Gastrocnemius medialis (tissue), 4 donors: ENCODE data around the gene CCDC63.

Experiments
- CTCF ChIP-seq, 5 experiments: fragments of 450-650 bp in 3 of 5; fragments of 200-600 bp in 2 of 5; sonication (generic) in 2 of 5; IDR thresholded peaks in 4 of 5; conservative IDR thresholded peaks in 1 of 5; 1 replicate in 4 of 5; 2 replicates in 1 of 5; pipeline ENCODE4 v1.5.1; 2016 to 2019; ENCODE audit warnings: antibody characterized with exemption in 5 of 5, mild to moderate bottlenecking in 3 of 5, moderate library complexity in 3 of 5
- POLR2A ChIP-seq, 2 donors: fragments of 450-650 bp; IDR thresholded peaks; one replicate each; pipeline ENCODE4 v1.6.1; 2017; ENCODE audit warnings: antibody characterized with exemption in 2 of 2, mild to moderate bottlenecking in 2 of 2, moderate library complexity in 2 of 2

GRCh38 chr12:110874781-110875180 lies 28.0 kb downstream of the CCDC63 start:
- TF ChIP-seq CTCF (IDR thresholded peaks at IDR 0.05 in 4 of 5, conservative IDR thresholded peaks at IDR 0.05 in 1 of 5) = no peak
- no peak for TF ChIP-seq POLR2A (IDR thresholded peaks at IDR 0.05)
